Esophagus muscularis mucosa (tissue), 4 donors: ENCODE data around the gene SLC27A1.

ENCODE experiments used
- CTCF ChIP-seq, 3 experiments: fragments of 200-600 bp in 2 of 3; fragments of 450-650 bp in 1 of 3; sonication (generic) in 2 of 3; IDR thresholded peaks; one replicate each; pipeline ENCODE4 v1.5.1; 2017 to 2019; ENCODE audit warnings: antibody characterized with exemption in 3 of 3, mild to moderate bottlenecking in 2 of 3, moderate library complexity in 1 of 3
- EP300 ChIP-seq: sonication (generic); formaldehyde crosslinking; IDR thresholded peaks from one replicate; pipeline ENCODE4 v1.6.1; 2017; ENCODE audit warnings: antibody characterized with exemption
- POLR2A ChIP-seq: fragments of 450-650 bp; IDR thresholded peaks from one replicate; pipeline ENCODE4 v1.6.1; 2017; ENCODE audit warnings: antibody characterized with exemption, moderate library complexity, mild to moderate bottlenecking, low read depth
- POLR2AphosphoS5 ChIP-seq, 2 donors: sonication (generic); formaldehyde crosslinking; IDR thresholded peaks; one replicate each; pipeline ENCODE4 v1.6.1; 2017; ENCODE audit warnings: antibody characterized with exemption in 2 of 2

GRCh38 chr19:17487284-17488121 lies 17.2 kb downstream of the SLC27A1 start:
- no peak for TF ChIP-seq CTCF (IDR thresholded peaks at IDR 0.05)
- no peak for TF ChIP-seq POLR2A
- no peak for TF ChIP-seq EP300
- no peak for TF ChIP-seq POLR2AphosphoS5 (IDR thresholded peaks at IDR 0.05)
